ENCODE data around the gene MAP3K9.
"Not testable (repeated sequence)": the region's sequence is repeated elsewhere in the genome, so short reads cannot be mapped to it uniquely, and the experiment has no call there.

MAP3K9 gene

GRCh38 chr14:70809225-70810219, at the start of gene MAP3K9:
MAP3K9 (minus strand) TSS chr14:70809513; CDS start chr14:70809171, 342 bp downstream.
- no peak for TF ChIP-seq CTCF (conservative IDR thresholded peaks at IDR 0.05; ENCODE audit: control insufficient read depth, insufficient read depth, low read depth, low read length)
- DNase-seq (ENCODE audit: low read depth): no peak
- peak within 1 kb of the TSS; percentile 46 for H3K4me3 ChIP-seq (ENCODE audit: control insufficient read depth, low read depth, low read length)

GRCh38 chr14:70858641-70859040, 49.3 kb upstream of the MAP3K9 start:
- no peak for TF ChIP-seq CTCF (conservative IDR thresholded peaks at IDR 0.05; ENCODE audit: control insufficient read depth, insufficient read depth, low read depth, low read length)
- no peak overlapping the region for H3K4me3 ChIP-seq (ENCODE audit: control insufficient read depth, low read depth, low read length)
- no peak for DNase-seq (ENCODE audit: low read depth)

GRCh38 chr14:70857496-70857890, 48.2 kb upstream of the MAP3K9 start:
- peak; percentile 34 for DNase-seq (ENCODE audit: low read depth)
- no peak overlapping the region for H3K4me3 ChIP-seq (ENCODE audit: control insufficient read depth, low read depth, low read length)
- TF ChIP-seq CTCF (conservative IDR thresholded peaks at IDR 0.05; ENCODE audit: control insufficient read depth, insufficient read depth, low read depth, low read length): no peak

DNA sequence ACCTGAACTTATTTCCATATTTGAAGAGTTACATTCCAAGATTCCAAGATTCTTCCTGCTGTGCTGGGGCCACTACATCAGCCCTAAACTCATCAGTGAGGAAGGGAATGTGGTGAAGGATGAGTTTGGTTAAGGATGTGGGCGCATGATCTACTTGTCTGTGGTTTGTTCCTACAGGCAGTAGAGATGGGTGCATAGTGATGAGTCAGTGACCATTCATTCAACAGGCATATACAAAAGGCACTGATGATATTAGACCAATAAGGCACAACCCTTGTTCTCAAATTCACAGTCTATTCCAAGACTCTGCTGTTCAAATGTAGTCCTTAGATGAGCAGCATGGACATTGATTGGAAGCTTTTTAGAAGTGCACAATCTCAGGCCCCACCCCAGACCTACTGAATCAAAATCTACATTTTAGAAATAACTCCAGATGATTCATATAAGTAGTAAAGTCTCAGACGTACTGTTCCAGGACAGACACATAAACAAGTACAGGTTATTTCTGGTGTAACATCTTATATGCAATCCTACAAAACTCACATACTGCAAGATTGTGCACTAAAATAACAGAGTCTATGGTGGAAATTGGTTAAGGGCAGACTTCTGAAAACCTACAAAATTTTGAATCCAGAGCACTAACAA, 47.7 kb upstream of the MAP3K9 start:
- TF ChIP-seq CTCF (conservative IDR thresholded peaks at IDR 0.05; ENCODE audit: control insufficient read depth, insufficient read depth, low read depth, low read length): no peak
- H3K4me3 ChIP-seq (ENCODE audit: control insufficient read depth, low read depth, low read length): no peak overlapping the region
- peak; percentile 95 for DNase-seq (ENCODE audit: low read depth)

DNA sequence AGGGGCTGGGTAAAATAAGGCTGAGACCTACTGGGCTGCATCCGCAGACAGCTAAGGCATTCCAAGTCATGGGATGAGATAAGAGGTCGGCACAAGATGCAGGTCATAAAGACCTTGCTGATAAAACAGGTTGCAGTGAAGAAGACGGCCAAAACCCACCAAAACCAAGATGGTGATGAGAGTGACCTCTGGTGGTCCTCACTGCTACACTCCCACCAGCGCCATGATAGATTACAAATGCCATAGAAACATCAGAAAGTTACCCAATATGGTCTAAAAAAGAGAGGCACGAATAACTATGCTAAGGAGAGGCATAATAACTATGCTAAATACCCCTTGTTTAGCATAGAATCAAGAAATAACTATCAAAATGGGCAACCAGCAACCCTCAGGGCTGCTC, 46.2 kb upstream of the MAP3K9 start:
- TF ChIP-seq CTCF (conservative IDR thresholded peaks at IDR 0.05; ENCODE audit: control insufficient read depth, insufficient read depth, low read depth, low read length): no peak
- no peak for DNase-seq (ENCODE audit: low read depth)
- H3K4me3 ChIP-seq (ENCODE audit: control insufficient read depth, low read depth, low read length): no peak overlapping the region

- not testable (repeated sequence) for DNase-seq (ENCODE audit: low read depth)
Observed at GRCh38 chr14:70853658-70854057, 44.3 kb upstream of the MAP3K9 start.

More at GRCh38 chr14:70853658-70854057, 44.3 kb upstream of the MAP3K9 start:
- H3K4me3 ChIP-seq (ENCODE audit: control insufficient read depth, low read depth, low read length): not testable (repeated sequence)

Data from fibroblast of mammary gland (primary cell).